Osteoblast (primary cell): ENCODE measurements around the gene KHSRP. TPM values are rescaled to one million over a fixed set of nuclear protein-coding genes. Genes with fewer than 3 reads are reported as not detected.
A peak's percentile ranks its signal among the peaks of the same experiment; 100 is the strongest.

Experiments
- DNase-seq: peaks from one replicate; pipeline ENCODE4 v3.0.0; 2011; ENCODE audit warnings: low spot score, mixed read lengths; ENCODE audit not compliant: insufficient read length; ENCODE audit errors: missing footprints
- H2AFZ ChIP-seq: 2 replicates; pipeline ENCODE4 v1.6.0; 2011; ENCODE audit warnings: mild to moderate bottlenecking, low read length
- H3K27ac ChIP-seq: 2 replicates; pipeline ENCODE4 v1.5.1; 2011; ENCODE audit warnings: mild to moderate bottlenecking, low read depth, low read length, moderate library complexity
- H3K27me3 ChIP-seq: 2 replicates; pipeline ENCODE4 v1.6.0; 2012; ENCODE audit warnings: mild to moderate bottlenecking, control low read depth, inconsistent platforms, low read length, moderate library complexity; ENCODE audit not compliant: insufficient read depth
- H3K36me3 ChIP-seq: 2 replicates; pipeline ENCODE4 v1.5.1; 2011; ENCODE audit warnings: mild to moderate bottlenecking, low read length, control low read depth, moderate library complexity; ENCODE audit not compliant: insufficient read depth
- H3K4me1 ChIP-seq: 2 replicates; pipeline ENCODE4 v1.5.1; 2011; ENCODE audit warnings: mild to moderate bottlenecking, low read length, control low read depth, moderate library complexity; ENCODE audit not compliant: insufficient read depth
- H3K4me2 ChIP-seq: 2 replicates; pipeline ENCODE4 v1.6.0; 2011; ENCODE audit warnings: mild to moderate bottlenecking, low read length; ENCODE audit not compliant: insufficient read depth
- H3K4me3 ChIP-seq: fragments of 200-600 bp; sonication (generic); 3 replicates; pipeline ENCODE4 v1.5.1; 2012; ENCODE audit warnings: mild to moderate bottlenecking, low read length, inconsistent platforms; ENCODE audit not compliant: insufficient read depth
- H3K79me2 ChIP-seq: 2 replicates; pipeline ENCODE4 v1.6.0; 2012; ENCODE audit warnings: mild to moderate bottlenecking, low read length, control low read depth, inconsistent platforms; ENCODE audit not compliant: insufficient read depth
- H3K9me3 ChIP-seq: 2 replicates; pipeline ENCODE4 v1.5.1; 2011; ENCODE audit warnings: low read depth, low read length, control low read depth
- H4K20me1 ChIP-seq: 2 replicates; pipeline ENCODE4 v1.6.0; 2012; ENCODE audit warnings: mild to moderate bottlenecking, low read length, control low read depth; ENCODE audit not compliant: insufficient read depth
- CTCF ChIP-seq: IDR thresholded peaks from 2 replicates; pipeline ENCODE4 v1.5.1; 2011; ENCODE audit warnings: mild to moderate bottlenecking, low read depth, low read length, moderate library complexity; ENCODE audit errors: extremely low read depth
- total RNA-seq: library from RNA; depleted of rRNA; stranded (reverse); fragments of >200 nt; gene quantifications from 2 replicates; pipeline ENCODE4 v1.2.3, GENCODE V29; 2012

KHSRP gene
- total RNA-seq, 1 donor = 90.5 TPM

DNA sequence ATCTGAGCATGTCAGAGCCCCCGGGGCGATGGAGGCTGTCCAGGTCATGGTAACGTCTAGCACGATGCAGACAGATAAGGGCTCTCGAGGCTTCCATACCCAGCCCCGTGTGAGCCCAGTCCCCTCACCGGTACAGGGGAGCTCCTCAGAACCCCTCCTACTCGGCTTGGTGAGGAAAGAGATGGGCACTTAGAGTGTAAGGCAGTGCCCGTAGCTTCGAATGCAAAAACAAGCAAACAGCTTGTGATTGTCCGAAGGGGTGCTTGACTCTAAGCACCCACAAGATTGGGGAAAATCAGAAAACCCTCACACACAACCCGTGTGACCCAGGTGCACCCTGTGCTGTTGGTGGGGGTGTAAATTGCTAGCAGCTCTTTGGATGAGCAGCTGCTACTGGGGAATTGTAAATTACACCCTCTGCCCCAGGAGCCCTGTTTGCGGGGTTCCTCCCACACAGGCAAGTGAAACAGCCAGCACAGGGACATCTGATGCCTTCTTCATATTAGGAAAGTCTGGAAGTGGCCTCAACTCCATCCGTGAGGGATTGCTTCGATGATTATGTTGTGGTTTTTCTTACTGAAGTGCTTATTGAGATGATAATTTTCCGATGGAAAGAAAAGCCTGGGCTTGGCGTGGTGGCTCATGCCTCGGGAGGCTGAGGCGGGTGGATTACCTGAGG is 48.0 kb downstream of the KHSRP start:
- H4K20me1 ChIP-seq = no peaks in the 10 kb centered on the region
- H3K4me1 ChIP-seq = peaks cover 8% of the 10 kb centered on the region
- no peak overlapping the region for H3K4me3 ChIP-seq
- H3K9me3 ChIP-seq = no peaks in the 10 kb centered on the region
- DNase-seq = peak; percentile 82
- peaks cover 27% of the 10 kb centered on the region for H3K36me3 ChIP-seq
- H3K4me2 ChIP-seq = no peak overlapping the region
- no peaks in the 10 kb centered on the region for H3K27me3 ChIP-seq
- TF ChIP-seq CTCF = no peak
- no peaks in the 10 kb centered on the region for H3K79me2 ChIP-seq
- no peak overlapping the region for H3K27ac ChIP-seq
- H2AFZ ChIP-seq = no peak overlapping the region

- no peaks in the 10 kb centered on the region for H3K9me3 ChIP-seq
- H3K27ac ChIP-seq = no peak within 1 kb of the TSS
- no peaks in the 10 kb centered on the region for H3K27me3 ChIP-seq
- H4K20me1 ChIP-seq = no peaks in the 10 kb centered on the region
- H3K4me3 ChIP-seq = no peak within 1 kb of the TSS
- no peaks in the 10 kb centered on the region for H3K79me2 ChIP-seq
- H3K4me1 ChIP-seq = peaks cover 8% of the 10 kb centered on the region
- H3K36me3 ChIP-seq = peaks cover 16% of the 10 kb centered on the region
- peak; percentile 68 for DNase-seq
- no peak within 1 kb of the TSS for H3K4me2 ChIP-seq
- H2AFZ ChIP-seq = no peak within 1 kb of the TSS
- TF ChIP-seq CTCF = no peak
These were observed 49.1 kb downstream of the KHSRP start, which contains the start of gene PSPN for GRCh38 chr19:6375411-6376010. PSPN (minus strand) TSS chr19:6375933; CDS start chr19:6375849, 84 bp downstream.

DNA sequence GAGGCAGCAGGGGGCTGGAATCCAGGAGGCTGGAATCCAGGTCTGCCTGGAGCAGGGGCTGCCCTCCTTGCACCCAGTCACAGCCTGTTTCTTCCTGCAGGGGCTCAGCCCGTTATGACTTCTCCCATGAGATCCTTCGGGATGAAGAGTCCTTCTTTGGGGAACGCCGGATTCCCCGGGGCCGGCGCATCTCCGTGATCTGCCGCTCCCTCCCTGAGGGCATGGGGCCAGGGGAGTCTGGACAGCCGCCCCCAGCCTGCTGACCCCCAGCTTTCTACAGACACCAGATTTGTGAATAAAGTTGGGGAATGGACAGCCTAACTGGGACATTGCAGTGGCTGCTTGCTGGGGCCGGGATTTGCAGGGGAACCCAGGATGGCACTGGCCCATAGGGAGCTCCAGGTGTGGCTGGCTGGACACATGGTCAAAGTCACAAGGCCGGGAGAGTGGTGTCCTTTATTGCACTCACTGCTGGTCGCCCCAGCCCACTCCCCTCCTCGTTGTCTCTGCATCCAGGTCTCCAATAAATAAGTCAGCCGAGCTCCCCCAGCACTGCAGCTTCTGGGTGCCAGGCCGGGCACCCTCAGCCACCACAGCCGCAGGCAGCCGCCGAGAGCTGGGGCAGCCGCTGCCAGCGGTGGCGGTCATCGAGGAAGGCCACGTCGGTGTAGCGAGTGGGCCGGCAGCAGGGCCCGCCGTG is 49.8 kb downstream of the KHSRP start:
- no peak overlapping the region for H3K4me3 ChIP-seq
- no peak overlapping the region for H3K27ac ChIP-seq
- H3K9me3 ChIP-seq = no peaks in the 10 kb centered on the region
- no peaks in the 10 kb centered on the region for H3K27me3 ChIP-seq
- no peaks in the 10 kb centered on the region for H3K79me2 ChIP-seq
- no peak overlapping the region for H2AFZ ChIP-seq
- peaks cover 9% of the 10 kb centered on the region for H3K36me3 ChIP-seq
- peak; percentile 37 for DNase-seq
- no peak overlapping the region for H3K4me2 ChIP-seq
- no peak for TF ChIP-seq CTCF
- no peaks in the 10 kb centered on the region for H4K20me1 ChIP-seq
- H3K4me1 ChIP-seq = peaks cover 8% of the 10 kb centered on the region

- DNase-seq = peak; percentile 77
- Histone ChIP-seq H4K20me1 (no peaks in the 10 kb centered on the region), H3K27me3 (no peaks in the 10 kb centered on the region), H3K27ac (no peak overlapping the region), H3K36me3 (peaks cover 3% of the 10 kb centered on the region), H2AFZ (no peak overlapping the region), H3K4me2 (peak overlapping the region; percentile 85), H3K79me2 (no peaks in the 10 kb centered on the region), H3K9me3 (no peaks in the 10 kb centered on the region), H3K4me3 (no peak overlapping the region), H3K4me1 (peaks cover 8% of the 10 kb centered on the region)
- TF ChIP-seq CTCF = no peak
These were observed 50.4 kb downstream of the KHSRP start for GRCh38 chr19:6374161-6374709.
